GM12873 (cell line): ENCODE results near the gene CFAP91.

ENCODE experiments used
- CTCF ChIP-seq: IDR thresholded peaks from 2 replicates; pipeline ENCODE4 v1.5.1; 2012; ENCODE audit warnings: low read depth, mild to moderate bottlenecking, moderate library complexity, low read length, control low read depth; ENCODE audit not compliant: insufficient read depth; ENCODE audit errors: missing control alignments

CFAP91 gene

DNA sequence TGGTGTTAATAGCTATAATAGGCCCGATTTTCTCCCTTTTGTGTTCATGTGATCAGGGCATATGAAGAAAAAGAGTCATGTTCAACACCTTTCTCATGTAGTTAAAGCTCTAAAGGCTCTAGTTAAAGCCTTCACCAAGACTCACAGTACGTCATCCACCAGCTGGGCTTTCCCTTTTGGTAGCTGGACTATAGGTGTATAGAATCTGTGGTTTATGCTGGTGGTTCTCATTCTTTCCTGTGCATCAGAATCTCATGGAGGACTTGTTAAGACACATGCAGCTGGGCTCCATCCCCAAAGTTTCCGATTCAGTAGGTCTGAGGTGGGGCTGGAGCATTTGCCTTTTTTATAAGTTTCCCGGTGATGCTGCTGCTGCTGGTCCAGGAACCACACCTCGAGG, 31.0 kb downstream of the CFAP91 start:
- no peak for TF ChIP-seq CTCF

DNA sequence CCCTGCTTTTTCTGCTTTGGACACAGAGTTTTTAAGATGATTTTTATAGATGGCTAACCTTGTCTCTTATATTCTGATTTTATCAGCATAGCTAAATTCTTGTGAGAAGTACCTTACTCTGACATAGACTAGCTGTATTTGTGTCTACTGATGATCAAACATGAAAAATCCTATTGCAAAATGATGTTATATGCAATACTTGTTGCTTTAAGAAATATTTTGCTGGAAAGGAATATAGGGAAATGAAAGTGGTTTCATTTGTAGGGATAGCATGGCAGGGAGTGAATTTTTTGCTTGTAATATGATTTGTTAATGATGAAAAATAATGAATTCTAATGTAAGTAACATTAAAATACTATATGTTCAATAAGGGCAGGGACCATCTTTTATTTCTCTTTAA, 35.9 kb downstream of the CFAP91 start:
- no peak for TF ChIP-seq CTCF

DNA sequence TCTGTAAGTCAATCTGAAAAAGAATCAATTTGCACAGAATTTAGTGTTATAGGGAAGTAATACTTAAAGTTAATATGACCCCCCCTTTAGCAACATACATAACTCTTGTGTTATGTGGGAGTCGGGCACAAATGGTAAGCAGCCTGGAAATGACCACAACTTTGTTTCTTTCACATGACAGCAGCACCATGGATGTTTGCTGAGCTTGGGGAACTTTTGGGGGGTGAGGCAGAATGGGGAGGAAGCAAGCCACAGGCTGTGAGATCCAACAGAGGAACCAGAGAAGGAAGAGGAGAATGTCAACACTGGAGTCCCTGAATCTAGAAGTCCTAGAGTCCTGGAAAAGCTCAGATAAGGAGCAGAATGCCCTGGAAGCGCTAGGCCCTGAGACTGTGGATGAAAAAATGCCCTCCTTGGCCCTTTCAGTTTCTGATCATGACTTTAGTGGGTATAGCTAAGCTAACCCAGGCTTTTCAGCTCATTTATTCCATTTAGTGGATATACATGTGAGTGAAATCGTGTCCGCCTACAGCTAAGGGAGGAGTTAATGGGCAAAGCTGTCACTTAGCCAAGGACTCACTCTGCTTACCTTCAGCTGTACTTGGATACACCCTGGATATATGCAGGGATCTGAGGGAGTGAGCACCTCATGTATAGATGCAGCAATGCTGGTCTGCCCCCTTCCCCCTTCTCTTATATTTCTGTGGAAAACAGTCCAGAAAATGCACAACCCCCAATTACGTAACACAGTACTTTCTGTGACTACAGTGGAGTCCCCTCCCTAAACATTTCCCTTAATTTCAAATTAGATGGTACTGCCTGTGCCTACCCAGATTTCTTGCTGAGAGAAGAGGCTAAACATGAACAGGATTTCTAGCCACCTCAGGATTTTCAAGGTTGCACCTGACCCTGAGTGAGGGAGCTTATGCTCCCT, 39.1 kb downstream of the CFAP91 start:
- no peak for TF ChIP-seq CTCF

DNA sequence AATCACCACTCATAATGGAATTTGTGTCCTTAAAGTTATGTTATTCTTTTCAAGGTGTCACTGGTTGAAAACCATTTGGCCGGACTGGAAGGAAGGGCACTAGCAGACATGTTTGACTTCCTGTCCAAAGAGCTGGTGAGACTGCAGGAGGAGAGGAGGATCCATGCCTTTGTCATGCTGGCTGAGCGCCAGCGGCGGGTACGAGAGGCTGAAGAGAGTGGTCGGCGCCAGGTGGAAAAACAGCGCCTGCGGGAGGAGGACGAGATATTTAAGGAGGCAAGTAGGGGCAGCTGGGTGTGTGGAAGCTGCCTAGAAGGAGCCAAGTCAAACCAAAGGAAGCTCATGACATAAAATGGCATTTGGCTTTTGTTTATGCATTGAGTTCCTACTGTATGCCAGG, 41.1 kb downstream of the CFAP91 start:
- TF ChIP-seq CTCF: no peak

DNA sequence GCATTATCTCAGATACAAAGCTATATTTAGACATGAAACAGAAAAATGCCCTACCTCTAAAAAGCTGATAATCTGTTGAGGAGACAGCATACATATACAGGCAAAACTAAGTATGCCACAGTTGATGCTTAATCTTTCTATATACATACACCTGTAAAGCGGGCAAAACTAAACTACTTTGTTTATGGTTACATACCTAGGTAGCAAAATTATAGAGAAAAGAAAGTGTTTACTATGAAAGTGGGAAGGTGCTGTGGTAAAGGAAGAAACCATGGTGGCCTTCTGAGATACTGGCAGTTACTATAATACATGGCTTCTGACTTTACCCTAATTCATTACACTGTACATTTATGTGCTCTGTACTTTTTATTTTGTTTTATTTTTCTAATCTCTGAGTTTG, 43.1 kb downstream of the CFAP91 start:
- no peak for TF ChIP-seq CTCF

GRCh38 chr3:119746423-119746822, 43.6 kb downstream of the CFAP91 start:
- no peak for TF ChIP-seq CTCF

DNA sequence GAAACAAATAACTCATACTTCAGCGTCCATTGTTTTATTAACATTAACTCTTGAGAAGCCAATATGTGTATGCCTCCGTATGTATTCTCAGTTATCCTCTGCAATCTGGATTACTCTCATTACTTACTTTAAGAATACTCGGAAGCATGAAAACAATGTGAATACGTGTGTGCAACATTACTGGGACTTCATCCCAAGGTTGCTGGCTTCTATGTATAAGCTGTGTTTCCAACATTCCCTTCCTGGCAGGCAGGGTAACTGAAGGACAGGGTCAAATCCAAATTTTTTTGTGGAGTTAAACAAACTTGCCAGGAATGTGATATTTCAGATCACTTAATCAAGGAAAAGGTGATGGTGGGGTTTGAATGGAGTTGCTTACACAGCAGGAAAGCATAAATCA, 44.5 kb downstream of the CFAP91 start:
- TF ChIP-seq CTCF: no peak
